Measurements from ENCODE around the gene ADARB2.
"Not testable (repeated sequence)": the region's sequence is repeated elsewhere in the genome, so short reads cannot be mapped to it uniquely, and the experiment has no call there.

Gene ADARB2

DNA sequence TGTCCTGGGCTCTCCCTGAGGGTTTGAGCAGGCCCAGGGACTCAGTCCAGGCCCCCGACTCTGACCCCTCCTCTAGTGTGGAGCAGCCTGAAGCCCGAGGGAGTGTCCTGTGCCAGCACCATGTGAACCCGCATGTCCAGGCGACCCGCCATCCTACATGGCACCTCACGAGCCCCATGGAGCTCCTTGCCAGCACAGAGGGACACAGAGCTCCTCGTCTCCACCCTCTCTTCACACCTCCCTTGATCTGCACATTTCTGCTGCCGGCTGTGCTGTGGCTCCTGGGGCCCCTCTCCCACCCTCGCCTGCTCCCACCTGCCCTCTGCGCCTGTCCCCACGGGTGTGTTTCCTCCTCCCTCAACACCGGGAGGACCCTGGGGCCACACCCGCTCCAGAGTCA, 103.5 kb downstream of the ADARB2 start:
- DNase-seq = no peak

DNA sequence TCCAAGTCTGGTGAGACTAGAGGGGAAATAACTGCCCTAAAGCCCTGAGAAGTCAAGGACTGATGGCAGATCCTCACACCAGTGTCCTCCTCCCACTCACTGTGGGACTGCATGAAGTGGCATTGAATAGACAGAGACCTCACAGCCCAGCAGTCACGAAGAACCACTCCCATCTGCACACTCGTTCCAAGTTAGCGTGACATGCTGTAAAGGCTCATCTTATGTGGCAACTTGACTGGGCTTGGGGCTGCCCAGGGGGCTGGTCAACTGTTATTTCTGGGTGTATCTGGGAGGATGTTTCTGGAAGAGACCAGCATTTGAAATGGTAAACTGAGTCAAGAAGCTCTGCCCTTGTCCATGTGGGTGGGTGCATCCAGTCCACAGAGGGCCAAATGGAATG, 104.7 kb downstream of the ADARB2 start:
- no peak for DNase-seq

DNA sequence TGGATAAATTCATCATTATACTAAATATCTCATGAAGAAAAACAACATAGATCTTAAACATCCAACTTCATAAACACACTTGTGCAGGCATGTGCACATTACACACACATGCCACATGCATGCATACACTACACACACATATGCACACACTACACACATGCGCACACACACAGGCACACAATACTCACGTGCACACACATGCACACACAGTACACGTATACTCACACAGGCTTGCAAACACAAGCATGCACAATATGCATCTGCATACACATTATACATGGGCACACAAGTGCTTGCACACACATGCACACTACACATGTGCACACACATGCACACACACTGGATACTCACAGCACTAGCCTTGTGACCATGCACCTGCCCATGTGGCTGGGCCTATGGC, 105.2 kb downstream of the ADARB2 start:
- DNase-seq = no peak

DNA sequence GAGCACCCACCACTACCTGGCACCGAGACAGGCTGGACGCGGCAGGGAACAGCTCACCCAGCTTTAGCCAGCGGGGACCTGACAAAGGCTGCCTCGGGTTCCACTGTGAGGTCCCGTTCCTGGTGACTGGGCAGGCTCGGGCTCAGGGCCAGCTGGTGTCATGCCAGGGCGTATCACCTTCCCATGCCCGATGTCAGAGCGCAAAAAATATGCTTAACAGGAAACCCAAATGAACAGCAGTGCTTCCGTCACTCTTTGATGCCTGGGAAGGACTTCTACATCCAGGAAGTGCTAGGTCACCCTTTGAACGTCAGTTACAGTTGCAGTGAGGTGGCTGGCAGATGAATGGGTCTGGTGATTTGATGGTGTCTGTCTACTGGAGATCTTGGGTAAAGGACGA, 106.0 kb downstream of the ADARB2 start:
- DNase-seq = no peak

DNA sequence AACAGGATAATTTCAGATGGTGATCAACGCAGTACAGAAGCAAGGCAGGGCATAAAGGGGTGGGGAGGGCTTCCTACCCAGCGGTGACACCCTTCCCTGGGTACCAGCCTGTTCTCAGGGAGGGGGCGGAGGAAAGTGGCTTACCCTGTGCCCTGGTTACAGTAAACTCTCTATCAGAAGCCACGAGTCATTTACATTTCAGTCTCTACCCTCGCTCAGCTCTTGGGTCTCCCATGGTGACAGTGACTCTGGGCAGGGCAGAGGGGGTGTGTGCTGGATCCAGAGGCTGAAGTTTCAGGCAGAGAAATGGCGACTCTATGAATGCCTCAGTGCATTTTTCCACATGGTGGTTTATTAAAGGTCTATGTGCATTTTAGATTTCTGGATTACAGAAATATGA, 107.0 kb downstream of the ADARB2 start:
- no peak for DNase-seq

DNA sequence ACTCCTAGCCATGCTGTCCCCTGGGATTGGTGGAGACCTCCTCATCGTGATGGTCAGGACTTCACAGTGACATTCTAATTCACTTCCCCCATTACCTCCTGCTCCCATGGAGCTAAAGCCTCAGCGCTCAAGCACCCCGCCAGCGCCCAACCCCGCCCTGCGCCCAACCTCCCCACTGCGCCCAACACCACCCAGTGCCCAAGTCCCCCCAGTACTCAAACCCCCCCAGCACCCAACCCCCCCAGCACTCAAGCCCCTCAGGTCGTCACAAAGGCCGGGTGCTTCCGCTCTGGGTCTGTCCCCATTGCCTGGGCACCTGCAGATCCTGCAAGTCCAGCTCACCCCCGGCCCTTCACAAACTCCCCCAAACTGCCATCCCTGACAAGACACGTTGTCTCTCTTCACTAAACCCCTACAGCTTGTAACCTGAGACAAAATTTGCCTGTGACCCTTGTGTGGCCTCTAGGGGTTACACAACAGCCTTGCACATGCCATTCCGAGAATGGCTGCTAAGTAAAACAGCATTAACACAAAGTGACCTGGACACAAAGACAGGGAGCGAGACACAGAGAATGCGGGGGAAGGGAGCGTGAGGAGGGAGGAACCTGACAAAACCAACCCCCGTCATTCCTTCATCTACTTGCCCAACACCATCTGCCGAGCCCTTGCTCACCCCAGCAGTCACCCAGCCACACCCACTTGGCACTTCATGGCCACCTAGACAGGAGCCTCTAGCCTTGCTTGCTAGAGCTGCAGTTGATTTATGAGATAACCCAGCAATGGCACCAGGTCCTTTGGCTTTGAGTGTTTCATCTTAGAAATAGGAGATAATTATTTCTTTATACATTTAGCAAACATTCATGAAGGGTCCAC, 107.8 kb downstream of the ADARB2 start:
- DNase-seq = peak in 1 of 2 experiments; percentile 26

DNA sequence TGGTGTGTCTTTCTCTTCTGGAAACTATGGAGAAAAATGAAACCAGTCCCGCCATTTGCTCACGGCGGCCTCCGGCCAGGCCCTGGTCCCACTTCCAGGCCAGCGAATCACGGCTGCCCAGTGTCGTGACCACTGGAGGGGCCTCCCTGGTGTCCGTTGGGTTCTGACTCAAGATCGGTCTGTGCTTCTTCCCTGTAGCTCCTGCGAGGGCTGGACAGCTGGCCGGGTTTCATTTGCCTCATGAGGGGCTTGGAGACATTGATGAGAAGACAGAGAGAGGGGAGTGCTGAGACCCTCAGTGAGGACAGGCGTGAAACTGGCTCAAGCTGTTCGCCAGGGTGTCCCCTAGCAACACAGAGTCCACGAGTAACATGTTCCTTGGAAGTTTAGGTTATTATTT, 108.6 kb downstream of the ADARB2 start:
- DNase-seq = no peak

DNA sequence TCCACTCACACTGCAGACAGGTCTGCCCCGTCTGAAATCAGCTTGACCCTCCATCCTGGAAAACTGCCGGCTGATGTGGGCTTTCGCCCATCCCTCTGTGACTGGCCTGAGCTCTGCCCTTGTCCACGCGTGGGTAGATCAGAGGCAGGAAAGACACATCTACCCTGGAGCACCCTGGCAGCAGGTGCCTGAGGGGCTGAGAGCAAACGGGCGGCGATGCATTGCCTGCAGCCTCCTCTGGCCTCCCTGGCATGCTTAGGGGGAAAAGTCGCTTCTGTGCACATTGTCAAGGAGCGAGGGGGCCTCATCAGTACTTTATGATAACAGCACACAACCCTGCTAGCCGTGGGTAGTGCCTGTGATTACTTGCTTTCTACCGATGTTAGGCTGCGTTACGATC, 109.4 kb downstream of the ADARB2 start:
- DNase-seq = no peak

DNA sequence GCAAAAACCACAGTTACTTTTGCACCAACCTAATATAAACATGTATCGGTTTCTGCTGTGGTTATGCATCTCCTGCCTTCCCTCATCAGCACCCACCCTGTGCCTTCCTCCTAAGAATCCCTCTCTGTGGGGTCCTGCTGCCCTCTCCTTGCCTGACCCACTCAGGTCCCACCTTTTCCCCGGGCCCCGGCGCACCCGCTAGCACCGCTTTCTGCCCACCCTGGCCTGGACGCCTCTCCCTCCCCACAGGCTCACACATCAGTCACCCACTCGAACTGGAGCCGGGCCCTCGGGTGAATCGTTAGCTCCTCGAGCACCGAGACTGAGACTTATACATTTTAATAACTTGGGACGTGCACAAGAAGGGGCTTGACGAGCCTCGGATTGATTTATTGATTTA, 110.5 kb downstream of the ADARB2 start:
- no peak for DNase-seq

DNA sequence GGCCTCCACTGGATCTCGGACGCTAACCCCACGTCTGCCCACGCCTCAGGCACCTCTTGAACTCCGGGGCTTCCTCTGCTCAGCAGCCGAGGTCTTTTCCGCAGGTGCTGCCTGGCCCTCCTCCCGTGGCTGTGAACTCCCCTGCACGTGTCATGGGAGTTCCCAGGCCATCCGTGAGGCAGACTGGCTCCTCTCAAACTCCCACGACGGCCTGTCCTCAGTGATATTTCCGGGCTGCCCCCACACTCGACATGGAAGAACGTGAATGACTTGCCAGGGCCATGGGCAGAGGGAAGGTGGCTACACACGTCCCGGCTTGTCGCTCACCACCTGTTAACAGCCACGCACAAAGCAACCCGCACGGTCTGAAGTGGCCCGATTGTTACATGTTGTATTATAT, 110.9 kb downstream of the ADARB2 start:
- DNase-seq = no peak

DNA sequence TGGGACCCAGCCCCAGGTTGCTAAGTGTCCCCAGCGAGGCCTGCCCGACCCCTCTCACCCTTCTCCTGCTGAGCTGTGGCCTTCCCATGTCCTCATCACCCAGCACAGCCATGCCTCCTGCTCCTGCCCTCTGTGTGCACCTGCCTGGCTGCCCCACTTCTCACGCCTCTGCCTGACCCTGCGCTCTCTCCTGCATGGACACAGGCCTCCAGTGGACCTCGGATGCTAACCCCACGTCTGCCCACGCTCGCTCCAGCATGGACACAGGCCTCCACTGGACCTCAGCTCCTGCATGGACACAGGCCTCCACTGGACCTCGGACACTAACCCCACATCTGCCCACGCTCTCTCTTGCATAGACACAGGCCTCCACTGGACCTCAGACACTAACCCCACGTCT, 111.6 kb downstream of the ADARB2 start:
- no peak for DNase-seq

DNA sequence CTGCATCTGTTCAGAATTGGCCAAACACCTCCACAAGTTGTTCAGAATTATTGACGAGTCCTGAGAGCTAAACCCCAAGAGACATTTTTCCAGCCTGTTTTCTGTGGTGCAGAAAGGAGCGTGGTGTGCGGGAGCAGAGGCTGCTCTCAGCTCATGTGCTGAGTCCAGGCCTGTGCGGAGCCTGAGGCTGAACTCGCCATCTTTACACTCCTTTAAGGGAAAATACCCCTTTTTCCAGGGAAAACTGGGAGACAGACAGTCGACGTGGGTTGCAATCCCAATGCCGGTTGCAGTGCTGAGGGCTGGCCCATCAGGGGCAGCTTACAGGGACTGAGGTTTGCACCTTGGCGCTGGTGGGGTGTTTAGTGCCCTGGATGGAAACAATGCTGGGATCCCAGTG, 112.2 kb downstream of the ADARB2 start:
- no peak for DNase-seq

DNA sequence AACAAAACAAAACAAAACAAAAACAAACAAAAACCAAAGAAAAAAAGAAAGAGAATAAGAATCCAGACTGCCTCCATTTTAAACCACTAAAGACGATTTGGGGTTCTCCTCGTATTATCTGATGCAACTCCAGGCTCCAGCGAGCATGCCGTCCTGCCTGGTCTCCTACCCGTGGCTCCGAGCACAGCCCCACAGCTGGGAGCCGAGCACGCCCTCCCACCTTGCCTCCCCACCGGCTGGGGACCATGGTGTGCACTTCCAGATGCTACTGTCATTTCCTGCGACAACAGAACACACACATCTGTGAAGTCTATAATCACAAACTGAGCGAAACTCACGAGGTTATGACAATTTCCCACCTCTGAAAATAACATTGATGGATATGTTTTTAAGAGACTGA, 113.1 kb downstream of the ADARB2 start:
- DNase-seq = no peak

DNA sequence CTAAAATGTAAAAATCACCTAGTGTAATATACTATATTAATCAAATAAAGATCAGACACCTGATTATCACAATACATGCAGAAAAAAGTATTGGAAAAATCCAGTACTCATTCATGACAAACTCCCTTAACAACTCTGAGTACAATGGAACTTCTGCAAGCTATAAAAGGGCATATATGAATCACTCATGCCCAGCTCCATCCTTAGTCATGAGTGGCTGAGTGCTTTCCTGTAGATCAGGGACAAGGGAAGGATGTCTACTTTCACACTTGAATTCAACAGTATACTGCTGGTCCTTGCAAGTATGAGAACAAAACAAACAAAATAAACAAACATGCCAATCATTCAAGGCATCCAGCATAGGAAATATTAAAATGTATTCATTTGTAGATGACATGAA, 116.5 kb downstream of the ADARB2 start:
- no peak for DNase-seq

DNA sequence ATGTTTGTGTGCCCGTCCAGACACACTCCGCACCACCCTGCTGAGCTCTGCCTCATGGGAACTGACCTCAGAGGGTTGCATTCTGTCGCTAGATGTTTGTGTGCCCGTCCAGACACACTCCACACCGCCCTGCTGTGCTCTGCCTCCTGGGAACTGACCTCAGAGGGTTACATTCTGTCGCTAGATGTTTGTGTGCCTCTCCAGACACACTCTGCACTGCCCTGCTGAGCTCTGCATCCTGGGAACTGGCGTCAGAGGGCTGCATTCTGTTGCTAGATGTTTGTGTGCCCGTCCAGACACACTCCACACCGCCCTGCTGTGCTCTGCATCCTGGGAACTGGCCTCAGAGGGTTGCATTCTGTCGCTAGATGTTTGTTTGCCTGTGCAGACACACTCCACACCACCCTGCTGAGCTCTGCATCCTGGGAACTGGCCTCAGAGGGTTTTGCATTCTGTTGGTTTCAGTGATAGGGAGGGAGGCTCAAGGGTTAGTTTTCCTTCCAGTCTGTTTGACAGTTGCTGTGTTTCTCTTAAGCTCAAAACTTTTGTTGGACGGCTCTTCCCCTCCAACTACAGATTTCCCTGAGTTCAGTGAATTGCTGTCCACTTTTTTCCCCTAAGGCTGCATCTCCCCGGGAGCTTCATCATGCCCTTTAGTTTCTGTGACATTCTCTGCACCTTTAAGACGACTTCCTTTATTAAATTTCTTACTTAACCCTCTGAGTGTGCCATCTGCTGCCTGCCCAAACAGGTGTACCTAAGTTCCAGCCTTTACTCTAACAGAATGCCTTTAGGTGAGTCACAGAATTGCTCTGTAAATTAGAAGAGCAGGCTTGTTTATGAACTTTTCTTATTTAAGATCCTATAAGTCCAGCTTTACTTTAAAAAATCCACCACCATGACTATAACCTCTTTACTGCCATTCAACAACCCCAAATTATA, 119.7 kb downstream of the ADARB2 start:
- DNase-seq = not testable (repeated sequence)

DNA sequence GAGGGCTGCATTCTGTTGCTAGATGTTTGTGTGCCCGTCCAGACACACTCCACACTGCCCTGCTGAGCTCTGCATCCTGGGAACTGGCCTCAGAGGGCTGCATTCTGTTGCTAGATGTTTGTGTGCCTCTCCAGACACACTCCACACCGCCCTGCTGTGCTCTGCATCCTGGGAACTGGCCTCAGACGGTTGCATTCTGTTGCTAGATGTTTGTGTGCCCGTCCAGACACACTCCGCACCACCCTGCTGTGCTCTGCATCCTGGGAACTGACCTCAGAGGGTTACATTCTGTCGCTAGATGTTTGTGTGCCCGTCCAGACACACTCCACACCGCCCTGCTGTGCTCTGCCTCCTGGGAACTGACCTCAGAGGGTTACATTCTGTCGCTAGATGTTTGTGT, 120.6 kb downstream of the ADARB2 start:
- not testable (repeated sequence) for DNase-seq

DNA sequence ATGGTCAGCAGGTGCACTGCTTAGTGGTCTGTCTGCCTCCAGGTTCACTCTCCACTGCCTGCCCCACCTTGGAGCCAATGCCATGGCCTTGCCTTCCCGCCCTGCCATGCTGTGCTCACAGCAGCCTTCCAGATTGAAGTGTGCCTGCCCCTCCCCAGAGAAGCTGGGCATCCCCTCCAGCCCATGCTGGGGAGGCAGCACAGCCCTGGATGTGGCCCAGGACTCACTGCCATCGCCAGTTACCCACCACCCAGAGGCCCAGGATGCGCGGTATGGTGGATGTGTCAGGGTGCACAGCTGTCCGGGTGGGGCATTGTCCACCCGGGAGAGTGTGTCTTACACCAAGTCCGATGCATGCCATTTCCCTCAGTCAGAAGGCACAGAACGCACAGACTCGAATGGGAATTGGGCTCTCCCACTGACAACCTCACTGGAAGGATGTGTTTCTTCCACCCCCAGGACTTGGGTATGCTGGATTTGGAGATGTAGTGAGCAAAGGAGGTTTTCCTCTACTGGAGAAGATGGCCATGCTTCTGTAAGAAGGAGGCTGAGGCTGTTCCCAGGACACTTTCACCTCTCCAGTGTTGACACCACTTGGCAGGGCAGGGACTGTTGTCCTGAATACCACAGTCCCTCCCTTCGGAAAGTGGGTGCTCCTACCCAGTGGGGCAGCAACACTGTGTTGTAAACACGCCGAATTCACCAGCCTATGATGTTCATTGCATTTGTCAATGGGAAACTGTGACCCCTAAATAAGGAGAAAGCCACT, 122.0 kb downstream of the ADARB2 start:
- no peak for DNase-seq

DNA sequence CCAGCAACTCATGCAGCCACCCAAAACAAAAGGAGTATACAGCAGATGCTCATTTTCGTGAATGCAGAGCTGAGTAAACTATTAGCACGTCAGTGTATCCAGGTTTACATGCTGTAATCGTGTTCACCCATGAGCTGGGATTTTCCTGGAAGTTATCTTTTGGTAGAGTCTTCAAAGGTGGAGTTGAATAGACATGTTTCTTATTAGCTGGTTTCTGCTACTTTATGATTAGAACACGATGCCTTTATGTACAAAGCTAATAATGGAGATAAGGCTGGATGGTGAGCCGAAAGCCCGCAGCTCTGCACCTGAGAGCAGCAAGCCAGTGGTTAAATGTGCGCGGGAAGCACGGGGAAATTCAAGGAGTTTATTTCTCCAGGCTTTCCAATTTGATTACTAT, 123.8 kb downstream of the ADARB2 start:
- no peak for DNase-seq

DNA sequence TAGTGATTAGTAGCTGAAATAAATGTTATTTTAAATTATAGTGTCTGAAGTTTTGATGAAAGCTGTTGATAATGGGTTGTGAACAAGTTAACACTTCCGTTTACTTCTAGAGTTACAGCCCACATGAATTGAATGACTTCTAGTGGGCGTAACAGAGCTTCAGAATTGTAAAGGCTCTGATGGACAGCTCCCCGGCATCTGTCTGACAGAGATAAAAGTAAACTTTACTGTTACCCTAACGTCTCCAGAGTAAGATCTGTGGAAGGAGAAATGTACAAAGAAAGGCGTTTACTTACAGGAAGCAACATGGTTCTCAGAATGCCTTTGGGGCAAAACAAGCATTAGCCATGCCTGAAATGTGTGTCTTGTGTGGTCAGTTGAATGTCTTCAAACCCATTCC, 124.4 kb downstream of the ADARB2 start:
- DNase-seq = no peak

DNA sequence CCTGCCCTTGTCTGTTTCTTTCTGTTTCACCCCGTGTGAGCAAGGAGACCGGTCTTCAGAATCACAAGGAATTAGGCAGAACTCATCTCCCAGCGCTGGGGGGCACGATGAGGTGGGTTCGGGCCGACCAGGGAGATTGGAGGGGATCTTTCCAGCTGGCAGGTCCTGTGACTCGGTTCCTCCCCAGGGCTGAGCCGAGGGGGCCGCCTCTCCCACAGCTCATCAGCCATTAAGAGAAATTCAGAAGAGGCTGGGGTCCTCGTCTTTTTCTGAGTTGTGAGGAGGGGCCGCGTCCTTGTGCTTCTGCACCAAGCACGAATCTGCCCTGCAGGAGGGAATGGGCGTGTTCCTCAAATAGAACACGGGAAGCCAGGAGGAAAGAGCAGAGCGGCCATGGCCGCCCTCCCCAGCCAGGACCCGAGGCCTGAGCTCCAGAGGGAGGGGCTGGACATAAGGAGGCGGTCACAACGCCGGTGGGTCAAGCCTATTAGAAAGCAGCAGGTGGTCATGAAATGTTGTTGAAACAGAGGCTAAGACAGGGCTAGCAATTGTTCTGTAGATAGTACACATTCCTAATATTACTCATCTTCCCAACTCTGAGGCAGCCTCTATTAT, 125.3 kb downstream of the ADARB2 start:
- no peak for DNase-seq

DNA sequence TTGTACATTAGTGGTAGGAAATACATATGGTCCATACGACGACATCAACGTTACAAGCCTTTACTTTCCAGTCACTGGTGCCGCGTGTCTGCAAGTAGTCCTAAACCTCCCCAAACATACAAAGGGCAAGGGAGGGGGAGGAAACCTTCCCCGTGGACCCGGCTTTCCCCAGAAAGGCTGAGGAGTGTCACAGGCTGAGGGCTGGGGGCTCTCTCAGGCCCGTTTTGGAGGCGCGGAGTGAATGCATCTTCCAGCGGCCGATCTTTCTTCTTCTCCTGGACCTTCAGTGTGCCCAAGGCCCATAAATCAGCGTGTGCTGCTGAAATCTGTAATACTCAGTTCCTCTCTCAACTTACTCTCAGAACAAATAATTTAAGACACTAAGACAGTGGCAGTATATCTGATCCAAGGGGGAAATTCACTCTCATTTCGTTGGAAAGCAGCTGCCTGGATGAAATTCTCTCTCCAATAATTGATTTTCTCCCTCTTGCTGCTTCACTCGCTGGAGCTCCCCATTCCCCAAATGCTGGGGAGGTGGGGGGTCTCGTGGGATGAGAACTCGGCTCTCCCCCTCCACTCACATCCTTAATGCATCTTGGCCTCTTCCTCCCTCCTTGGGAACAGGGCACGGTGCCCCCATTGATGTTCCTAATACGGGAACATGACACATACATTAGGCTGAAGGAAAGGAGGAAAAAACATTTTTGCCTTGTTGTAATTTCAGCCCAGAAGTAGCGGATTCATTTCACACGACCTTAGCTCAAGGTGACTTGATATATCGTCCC, 126.1 kb downstream of the ADARB2 start:
- no peak for DNase-seq

DNA sequence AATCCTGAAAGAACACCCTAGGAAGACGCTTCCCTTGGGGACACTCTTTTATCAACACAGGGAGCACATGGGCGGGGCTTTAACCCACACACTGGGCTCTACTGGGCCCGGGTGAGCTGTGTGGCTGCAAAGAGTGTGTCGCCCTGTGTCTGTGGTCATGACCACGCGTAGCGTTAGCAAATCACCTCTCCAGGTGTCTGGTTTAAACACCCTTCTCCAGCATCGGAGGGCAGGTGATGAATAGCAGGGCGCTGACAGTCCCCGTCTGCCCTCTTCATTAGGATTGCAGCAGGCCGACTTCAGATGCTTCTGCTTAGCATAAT, 127.7 kb downstream of the ADARB2 start:
- no peak for DNase-seq

Measured in NCI-H524 (cell line).